ENCODE measurements around the gene VRK1. TPM values are rescaled to one million over a fixed set of nuclear protein-coding genes. Genes with fewer than 3 reads are reported as not detected.

VRK1 gene
- total RNA-seq, 1 experiment from 2014 or later, result 67.3 TPM

DNA sequence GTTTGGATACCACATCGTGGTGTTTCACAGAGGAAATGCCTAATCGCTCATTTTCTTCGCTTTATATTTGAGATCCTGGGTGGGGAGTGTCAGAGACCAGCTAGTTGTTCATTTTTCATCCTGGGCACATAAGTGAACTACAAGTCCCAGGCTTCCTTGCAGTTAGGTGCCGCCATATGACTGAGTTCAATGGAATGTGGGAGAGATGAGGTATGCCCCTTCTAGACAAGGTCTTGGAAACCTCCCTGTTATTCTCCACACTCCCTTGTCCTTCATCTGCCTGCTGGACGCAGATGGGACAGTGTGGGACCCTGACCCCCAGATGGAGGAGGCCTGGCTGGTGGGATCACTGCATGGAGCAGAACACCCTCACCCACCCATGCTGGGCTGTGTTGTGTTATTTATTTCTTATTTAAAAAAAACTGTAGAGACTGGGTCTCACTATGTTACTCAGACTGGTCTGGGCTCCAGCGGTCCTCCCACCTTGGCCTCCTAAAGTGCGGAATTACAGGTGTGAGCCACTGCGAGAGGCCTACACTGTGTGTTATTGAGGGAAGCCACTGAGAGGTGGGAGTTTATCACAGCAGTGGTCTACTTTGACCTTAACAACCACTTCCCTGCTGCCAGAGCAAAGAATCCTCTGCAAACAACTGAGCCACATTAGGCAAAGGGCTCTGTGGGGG, 42.9 kb upstream of the VRK1 start:
- no peaks in the 10 kb centered on the region for H3K9me3 Mint-ChIP-seq
- ChIA-PET CTCF (interaction anchor here (1.1 to 1.4 kb wide), 2 partner anchors 10 to 15 kb away, joined by 3 to 5 read pairs; no protein-coding TSS in a partner anchor), POLR2A (no interaction called here)
- TF ChIP-seq, protein P1, sequence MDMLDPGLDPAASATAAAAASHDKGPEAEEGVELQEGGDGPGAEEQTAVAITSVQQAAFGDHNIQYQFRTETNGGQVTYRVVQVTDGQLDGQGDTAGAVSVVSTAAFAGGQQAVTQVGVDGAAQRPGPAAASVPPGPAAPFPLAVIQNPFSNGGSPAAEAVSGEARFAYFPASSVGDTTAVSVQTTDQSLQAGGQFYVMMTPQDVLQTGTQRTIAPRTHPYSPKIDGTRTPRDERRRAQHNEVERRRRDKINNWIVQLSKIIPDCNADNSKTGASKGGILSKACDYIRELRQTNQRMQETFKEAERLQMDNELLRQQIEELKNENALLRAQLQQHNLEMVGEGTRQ (CRISPR knock-in tag; IDR thresholded peaks at IDR 0.05), result peak; percentile 42; the same call in 1 of the 2 replicates
- no peak for TF ChIP-seq CREB1 (CRISPR knock-in tag; IDR thresholded peaks at IDR 0.05)
- TF ChIP-seq SOX15 (CRISPR knock-in tag; IDR thresholded peaks at IDR 0.05), result no peak
- TF ChIP-seq, protein P2, sequence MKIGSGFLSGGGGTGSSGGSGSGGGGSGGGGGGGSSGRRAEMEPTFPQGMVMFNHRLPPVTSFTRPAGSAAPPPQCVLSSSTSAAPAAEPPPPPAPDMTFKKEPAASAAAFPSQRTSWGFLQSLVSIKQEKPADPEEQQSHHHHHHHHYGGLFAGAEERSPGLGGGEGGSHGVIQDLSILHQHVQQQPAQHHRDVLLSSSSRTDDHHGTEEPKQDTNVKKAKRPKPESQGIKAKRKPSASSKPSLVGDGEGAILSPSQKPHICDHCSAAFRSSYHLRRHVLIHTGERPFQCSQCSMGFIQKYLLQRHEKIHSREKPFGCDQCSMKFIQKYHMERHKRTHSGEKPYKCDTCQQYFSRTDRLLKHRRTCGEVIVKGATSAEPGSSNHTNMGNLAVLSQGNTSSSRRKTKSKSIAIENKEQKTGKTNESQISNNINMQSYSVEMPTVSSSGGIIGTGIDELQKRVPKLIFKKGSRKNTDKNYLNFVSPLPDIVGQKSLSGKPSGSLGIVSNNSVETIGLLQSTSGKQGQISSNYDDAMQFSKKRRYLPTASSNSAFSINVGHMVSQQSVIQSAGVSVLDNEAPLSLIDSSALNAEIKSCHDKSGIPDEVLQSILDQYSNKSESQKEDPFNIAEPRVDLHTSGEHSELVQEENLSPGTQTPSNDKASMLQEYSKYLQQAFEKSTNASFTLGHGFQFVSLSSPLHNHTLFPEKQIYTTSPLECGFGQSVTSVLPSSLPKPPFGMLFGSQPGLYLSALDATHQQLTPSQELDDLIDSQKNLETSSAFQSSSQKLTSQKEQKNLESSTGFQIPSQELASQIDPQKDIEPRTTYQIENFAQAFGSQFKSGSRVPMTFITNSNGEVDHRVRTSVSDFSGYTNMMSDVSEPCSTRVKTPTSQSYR (CRISPR knock-in tag; IDR thresholded peaks at IDR 0.05), result no peak
- H3K36me3 Mint-ChIP-seq, result no peaks in the 10 kb centered on the region
- DNase-seq (ENCODE audit: low spot score), result no peak
- no peaks in the 10 kb centered on the region for H3K4me1 Mint-ChIP-seq
- H3K27me3 Mint-ChIP-seq (ENCODE audit: low read depth), result peaks cover 3% of the 10 kb centered on the region
- no peak overlapping the region for H3K4me3 Mint-ChIP-seq
- no peak overlapping the region for H3K27ac Mint-ChIP-seq
- peak; percentile 46; the same call in 1 of the 2 replicates for ATAC-seq

DNA sequence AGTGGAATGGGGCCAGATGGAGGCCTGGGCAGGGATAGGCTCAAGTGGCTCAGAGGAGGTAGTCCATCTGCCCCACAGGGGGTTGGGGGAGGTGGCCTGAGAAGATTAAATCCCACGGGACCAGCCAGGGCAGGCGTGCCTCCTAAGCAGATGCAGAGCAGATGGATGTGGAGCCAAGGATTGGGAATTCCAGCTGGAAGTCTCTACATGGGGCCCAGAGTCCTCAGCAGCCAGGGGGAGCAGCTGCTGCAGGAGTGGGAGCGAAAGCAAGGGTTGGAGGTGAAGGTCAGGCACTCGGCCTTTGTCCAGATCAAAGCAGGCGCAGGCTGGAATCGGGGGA, 42.4 kb upstream of the VRK1 start:
- DNase-seq (ENCODE audit: low spot score) (peak; percentile 36), ATAC-seq (peak; percentile 74)
- Mint-ChIP-seq H3K27ac (no peak overlapping the region), H3K4me1 (no peaks in the 10 kb centered on the region), H3K36me3 (no peaks in the 10 kb centered on the region), H3K4me3 (no peak overlapping the region), H3K9me3 (no peaks in the 10 kb centered on the region), H3K27me3 (ENCODE audit: low read depth) (peaks cover 3% of the 10 kb centered on the region)
- POLR2A ChIA-PET, result no interaction called here
- TF ChIP-seq NR3C1 (CRISPR knock-in tag; conservative IDR thresholded peaks at IDR 0.05; ENCODE audit: low read depth) (no peak), TCF7 (CRISPR knock-in tag; IDR thresholded peaks at IDR 0.05; ENCODE audit: low read depth) (no peak), RELA (CRISPR knock-in tag; IDR thresholded peaks at IDR 0.05; ENCODE audit: borderline replicate concordance) (no peak), GTF2I (CRISPR knock-in tag; conservative IDR thresholded peaks at IDR 0.05) (no peak), MYBL2 (CRISPR knock-in tag; IDR thresholded peaks at IDR 0.05) (no peak), CREM (CRISPR knock-in tag; IDR thresholded peaks at IDR 0.05) (no peak), ZBTB21 (CRISPR knock-in tag; IDR thresholded peaks at IDR 0.05; ENCODE audit: borderline replicate concordance) (no peak), JUN (CRISPR knock-in tag; IDR thresholded peaks at IDR 0.05) (no peak), ZNF416 (CRISPR knock-in tag; IDR thresholded peaks at IDR 0.05) (no peak), ZNF219 (CRISPR knock-in tag; IDR thresholded peaks at IDR 0.05; ENCODE audit: borderline replicate concordance) (no peak), MXD4 (CRISPR knock-in tag; IDR thresholded peaks at IDR 0.05; ENCODE audit: borderline replicate concordance) (no peak), ZNF138 (CRISPR knock-in tag; conservative IDR thresholded peaks at IDR 0.05) (no peak), TP53 (CRISPR knock-in tag; IDR thresholded peaks at IDR 0.05) (no peak)
- TF ChIP-seq, protein P3, sequence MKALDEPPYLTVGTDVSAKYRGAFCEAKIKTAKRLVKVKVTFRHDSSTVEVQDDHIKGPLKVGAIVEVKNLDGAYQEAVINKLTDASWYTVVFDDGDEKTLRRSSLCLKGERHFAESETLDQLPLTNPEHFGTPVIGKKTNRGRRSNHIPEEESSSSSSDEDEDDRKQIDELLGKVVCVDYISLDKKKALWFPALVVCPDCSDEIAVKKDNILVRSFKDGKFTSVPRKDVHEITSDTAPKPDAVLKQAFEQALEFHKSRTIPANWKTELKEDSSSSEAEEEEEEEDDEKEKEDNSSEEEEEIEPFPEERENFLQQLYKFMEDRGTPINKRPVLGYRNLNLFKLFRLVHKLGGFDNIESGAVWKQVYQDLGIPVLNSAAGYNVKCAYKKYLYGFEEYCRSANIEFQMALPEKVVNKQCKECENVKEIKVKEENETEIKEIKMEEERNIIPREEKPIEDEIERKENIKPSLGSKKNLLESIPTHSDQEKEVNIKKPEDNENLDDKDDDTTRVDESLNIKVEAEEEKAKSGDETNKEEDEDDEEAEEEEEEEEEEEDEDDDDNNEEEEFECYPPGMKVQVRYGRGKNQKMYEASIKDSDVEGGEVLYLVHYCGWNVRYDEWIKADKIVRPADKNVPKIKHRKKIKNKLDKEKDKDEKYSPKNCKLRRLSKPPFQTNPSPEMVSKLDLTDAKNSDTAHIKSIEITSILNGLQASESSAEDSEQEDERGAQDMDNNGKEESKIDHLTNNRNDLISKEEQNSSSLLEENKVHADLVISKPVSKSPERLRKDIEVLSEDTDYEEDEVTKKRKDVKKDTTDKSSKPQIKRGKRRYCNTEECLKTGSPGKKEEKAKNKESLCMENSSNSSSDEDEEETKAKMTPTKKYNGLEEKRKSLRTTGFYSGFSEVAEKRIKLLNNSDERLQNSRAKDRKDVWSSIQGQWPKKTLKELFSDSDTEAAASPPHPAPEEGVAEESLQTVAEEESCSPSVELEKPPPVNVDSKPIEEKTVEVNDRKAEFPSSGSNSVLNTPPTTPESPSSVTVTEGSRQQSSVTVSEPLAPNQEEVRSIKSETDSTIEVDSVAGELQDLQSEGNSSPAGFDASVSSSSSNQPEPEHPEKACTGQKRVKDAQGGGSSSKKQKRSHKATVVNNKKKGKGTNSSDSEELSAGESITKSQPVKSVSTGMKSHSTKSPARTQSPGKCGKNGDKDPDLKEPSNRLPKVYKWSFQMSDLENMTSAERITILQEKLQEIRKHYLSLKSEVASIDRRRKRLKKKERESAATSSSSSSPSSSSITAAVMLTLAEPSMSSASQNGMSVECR (CRISPR knock-in tag; IDR thresholded peaks at IDR 0.05; ENCODE audit: borderline replicate concordance), result no peak
- TF ChIP-seq, protein P4, sequence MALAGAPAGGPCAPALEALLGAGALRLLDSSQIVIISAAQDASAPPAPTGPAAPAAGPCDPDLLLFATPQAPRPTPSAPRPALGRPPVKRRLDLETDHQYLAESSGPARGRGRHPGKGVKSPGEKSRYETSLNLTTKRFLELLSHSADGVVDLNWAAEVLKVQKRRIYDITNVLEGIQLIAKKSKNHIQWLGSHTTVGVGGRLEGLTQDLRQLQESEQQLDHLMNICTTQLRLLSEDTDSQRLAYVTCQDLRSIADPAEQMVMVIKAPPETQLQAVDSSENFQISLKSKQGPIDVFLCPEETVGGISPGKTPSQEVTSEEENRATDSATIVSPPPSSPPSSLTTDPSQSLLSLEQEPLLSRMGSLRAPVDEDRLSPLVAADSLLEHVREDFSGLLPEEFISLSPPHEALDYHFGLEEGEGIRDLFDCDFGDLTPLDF (CRISPR knock-in tag; IDR thresholded peaks at IDR 0.05), result no peak
- CTCF ChIA-PET, result interaction anchor here (1.1 to 1.6 kb wide), 3 partner anchors 9 to 15 kb away, joined by 3 to 5 read pairs (median 4); no protein-coding TSS in a partner anchor

Measured in WTC11 (cell line).